Transverse colon (tissue), 4 donors: ENCODE results near the gene LCA5L.

Experiments used
- CTCF ChIP-seq, 5 experiments: fragments of 200-600 bp in 3 of 5; fragments of 450-650 bp in 2 of 5; sonication (generic) in 3 of 5; IDR thresholded peaks; 1 replicate in 2 of 5; 2 replicates in 3 of 5; pipeline ENCODE4 v1.5.1; 2016 to 2017; ENCODE audit warnings: antibody characterized with exemption in 5 of 5, inconsistent platforms in 3 of 5, mild to moderate bottlenecking in 2 of 5, moderate library complexity in 1 of 5
- POLR2A ChIP-seq: fragments of 450-650 bp; IDR thresholded peaks from one replicate; pipeline ENCODE4 v1.6.1; 2016; ENCODE audit warnings: antibody characterized with exemption, mild to moderate bottlenecking, moderate library complexity
- POLR2AphosphoS5 ChIP-seq, 3 donors: sonication (generic); formaldehyde crosslinking; IDR thresholded peaks; one replicate each; pipeline ENCODE4 v1.6.1; 2016; ENCODE audit warnings: antibody characterized with exemption in 3 of 3

GRCh38 chr21:39456665-39457064, 11.1 kb upstream of the LCA5L start:
- TF ChIP-seq CTCF (IDR thresholded peaks at IDR 0.05) (peak in 2 of 5 experiments; percentile 17 to 37), POLR2AphosphoS5 (IDR thresholded peaks at IDR 0.05) (no peak), POLR2A (no peak)
